K562 (cell line): ENCODE measurements around the gene PLCB3. TPM values are rescaled to one million over a fixed set of nuclear protein-coding genes. Genes with fewer than 3 reads are reported as not detected.

ENCODE experiments used
- BRCA1 ChIP-seq, 2 experiments: fragments of 450-650 bp in 1 of 2; sonication (generic) in 1 of 2; formaldehyde crosslinking in 1 of 2; IDR thresholded peaks; 2 replicates each; pipeline versions ENCODE4 v1.5.0 to v1.6.1; 2017 to 2020; ENCODE audit warnings: mild to moderate bottlenecking in 1 of 2, missing genetic modification reagents in 1 of 2
- HEY1 ChIP-seq: fragments of 250-450 bp; sonication (Bioruptor Pico); IDR thresholded peaks from 2 replicates; pipeline ENCODE4 v1.5.0; 2020; ENCODE audit warnings: mild to moderate bottlenecking, moderate library complexity, borderline replicate concordance
- MECOM ChIP-seq: fragments of 250-450 bp; sonication (Bioruptor Pico); IDR thresholded peaks from 2 replicates; pipeline ENCODE4 v1.8.0; 2022; ENCODE audit warnings: inconsistent platforms
- PHF8 ChIP-seq: fragments of 200-600 bp; sonication (generic); IDR thresholded peaks from 2 replicates; pipeline ENCODE4 v1.6.1; 2012; ENCODE audit warnings: mixed run types, mild to moderate bottlenecking, inconsistent platforms, low read length, moderate library complexity, borderline replicate concordance
- POLR2AphosphoS2 ChIP-seq: IDR thresholded peaks from 2 replicates; pipeline ENCODE4 v1.6.1; 2012; ENCODE audit warnings: low read length, improper control_type of control experiment
- TAF1 ChIP-seq: IDR thresholded peaks from 2 replicates; pipeline ENCODE4 v1.6.1; 2011; ENCODE audit warnings: mild to moderate bottlenecking, low read length, moderate library complexity; ENCODE audit not compliant: insufficient read depth, control insufficient read depth, severe bottlenecking; ENCODE audit errors: extremely low read depth
- TAF9B ChIP-seq: fragments of 450-650 bp; IDR thresholded peaks from 2 replicates; pipeline ENCODE4 v1.6.1; 2018; ENCODE audit warnings: mild to moderate bottlenecking; ENCODE audit not compliant: partially characterized antibody
- polyA plus RNA-seq, 8 experiments: library from polyadenylated mRNA; depleted of rRNA in 4 of 8; stranded (reverse) in 5 of 8; unstranded in 3 of 8; fragments of >200 nt; fragmentation: Nextera tagmentation in 2 of 8; fragmentation: Illumina TruSeq in 1 of 8; extraction: Ambion mirVana in 2 of 8; extraction: Trizol in 1 of 8; gene quantifications; 2 replicates each; pipeline versions ENCODE4 v1.2.1 to v1.2.3, GENCODE V29; 2011 to 2014; ENCODE audit warnings: inconsistent platforms in 1 of 8, missing spikeins in 1 of 8
- total RNA-seq, 7 experiments: library from RNA; depleted of rRNA in 6 of 7; stranded (reverse); fragments of >200 nt in 6 of 7; fragmentation: Illumina TruSeq in 2 of 7; extraction: Trizol in 2 of 7; gene quantifications; 2 replicates each; pipeline versions ENCODE4 v1.2.1 to v1.2.3, GENCODE V29; 2011 to 2021; ENCODE audit warnings: low replicate concordance in 1 of 7
- TF ChIP-seq, protein P1 (sequence below): fragments of 250-450 bp; sonication (Bioruptor Pico); IDR thresholded peaks from 2 replicates; pipeline ENCODE4 v1.4.0; 2020
- TF ChIP-seq, protein P2 (sequence below): fragments of 250-450 bp; sonication (Bioruptor Pico); IDR thresholded peaks from 2 replicates; pipeline ENCODE4 v1.8.0; 2021; ENCODE audit warnings: mild to moderate bottlenecking, moderate library complexity
- TF ChIP-seq, protein P3 (sequence below): sonication (generic); formaldehyde crosslinking; IDR thresholded peaks from 2 replicates; pipeline ENCODE4 v1.8.1; 2023; ENCODE audit warnings: missing genetic modification reagents, mild to moderate bottlenecking, borderline replicate concordance
- TF ChIP-seq, protein P4 (sequence below): fragments of 200-800 bp; sonication (Bioruptor generic); IDR thresholded peaks from 2 replicates; pipeline ENCODE4 v1.6.1; 2017; ENCODE audit warnings: missing genetic modification characterization, missing compliant biosample characterization

The PLCB3 gene
- total and polyA plus RNA-seq, 9 of the 15 experiments (the other 6 are each of a cell fraction or from before 2014, with no cell fraction given) = 0.31 to 44.8 (median 14.6) TPM

DNA sequence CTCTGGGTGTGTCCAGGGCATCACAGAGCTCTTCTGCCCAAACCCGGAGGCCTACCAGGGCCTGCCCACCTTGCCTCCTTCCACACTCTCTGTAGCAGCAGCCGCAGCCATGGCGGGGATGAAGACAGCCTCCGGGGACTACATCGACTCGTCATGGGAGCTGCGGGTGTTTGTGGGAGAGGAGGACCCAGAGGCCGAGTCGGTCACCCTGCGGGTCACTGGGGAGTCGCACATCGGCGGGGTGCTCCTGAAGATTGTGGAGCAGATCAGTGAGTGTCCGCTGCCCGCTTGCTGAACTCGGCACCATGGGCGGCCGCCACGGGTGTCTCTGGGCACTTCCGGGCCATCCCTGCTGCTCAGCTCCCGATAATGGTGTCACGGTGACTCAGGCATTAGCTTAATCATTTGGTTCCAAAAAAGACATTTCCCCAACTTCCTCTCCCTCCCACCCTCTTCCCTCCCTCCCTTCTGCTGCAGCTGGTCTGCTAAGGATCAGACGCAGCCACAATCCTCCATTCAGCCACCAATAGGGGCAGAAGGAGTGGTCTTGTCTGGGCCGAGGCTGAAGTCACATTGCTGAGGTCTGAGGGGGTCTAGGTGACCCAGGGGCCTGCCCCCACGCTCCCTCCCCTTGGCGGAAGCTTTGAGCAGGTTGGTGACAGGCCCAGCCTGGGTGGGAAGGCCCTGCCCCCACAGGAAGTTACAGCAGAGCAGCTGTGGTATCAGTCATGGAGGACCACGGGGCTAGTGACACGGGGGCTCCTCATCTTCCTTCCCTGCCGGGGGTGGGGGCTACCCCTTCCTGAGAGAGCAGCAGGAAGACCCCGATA, 43.9 kb upstream of the PLCB3 start (continued):
- TF ChIP-seq, protein P1, sequence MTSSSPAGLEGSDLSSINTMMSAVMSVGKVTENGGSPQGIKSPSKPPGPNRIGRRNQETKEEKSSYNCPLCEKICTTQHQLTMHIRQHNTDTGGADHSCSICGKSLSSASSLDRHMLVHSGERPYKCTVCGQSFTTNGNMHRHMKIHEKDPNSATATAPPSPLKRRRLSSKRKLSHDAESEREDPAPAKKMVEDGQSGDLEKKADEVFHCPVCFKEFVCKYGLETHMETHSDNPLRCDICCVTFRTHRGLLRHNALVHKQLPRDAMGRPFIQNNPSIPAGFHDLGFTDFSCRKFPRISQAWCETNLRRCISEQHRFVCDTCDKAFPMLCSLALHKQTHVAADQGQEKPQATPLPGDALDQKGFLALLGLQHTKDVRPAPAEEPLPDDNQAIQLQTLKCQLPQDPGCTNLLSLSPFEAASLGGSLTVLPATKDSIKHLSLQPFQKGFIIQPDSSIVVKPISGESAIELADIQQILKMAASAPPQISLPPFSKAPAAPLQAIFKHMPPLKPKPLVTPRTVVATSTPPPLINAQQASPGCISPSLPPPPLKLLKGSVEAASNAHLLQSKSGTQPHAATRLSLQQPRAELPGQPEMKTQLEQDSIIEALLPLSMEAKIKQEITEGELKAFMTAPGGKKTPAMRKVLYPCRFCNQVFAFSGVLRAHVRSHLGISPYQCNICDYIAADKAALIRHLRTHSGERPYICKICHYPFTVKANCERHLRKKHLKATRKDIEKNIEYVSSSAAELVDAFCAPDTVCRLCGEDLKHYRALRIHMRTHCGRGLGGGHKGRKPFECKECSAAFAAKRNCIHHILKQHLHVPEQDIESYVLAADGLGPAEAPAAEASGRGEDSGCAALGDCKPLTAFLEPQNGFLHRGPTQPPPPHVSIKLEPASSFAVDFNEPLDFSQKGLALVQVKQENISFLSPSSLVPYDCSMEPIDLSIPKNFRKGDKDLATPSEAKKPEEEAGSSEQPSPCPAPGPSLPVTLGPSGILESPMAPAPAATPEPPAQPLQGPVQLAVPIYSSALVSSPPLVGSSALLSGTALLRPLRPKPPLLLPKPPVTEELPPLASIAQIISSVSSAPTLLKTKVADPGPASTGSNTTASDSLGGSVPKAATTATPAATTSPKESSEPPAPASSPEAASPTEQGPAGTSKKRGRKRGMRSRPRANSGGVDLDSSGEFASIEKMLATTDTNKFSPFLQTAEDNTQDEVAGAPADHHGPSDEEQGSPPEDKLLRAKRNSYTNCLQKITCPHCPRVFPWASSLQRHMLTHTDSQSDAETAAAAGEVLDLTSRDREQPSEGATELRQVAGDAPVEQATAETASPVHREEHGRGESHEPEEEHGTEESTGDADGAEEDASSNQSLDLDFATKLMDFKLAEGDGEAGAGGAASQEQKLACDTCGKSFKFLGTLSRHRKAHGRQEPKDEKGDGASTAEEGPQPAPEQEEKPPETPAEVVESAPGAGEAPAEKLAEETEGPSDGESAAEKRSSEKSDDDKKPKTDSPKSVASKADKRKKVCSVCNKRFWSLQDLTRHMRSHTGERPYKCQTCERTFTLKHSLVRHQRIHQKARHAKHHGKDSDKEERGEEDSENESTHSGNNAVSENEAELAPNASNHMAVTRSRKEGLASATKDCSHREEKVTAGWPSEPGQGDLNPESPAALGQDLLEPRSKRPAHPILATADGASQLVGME (CRISPR knock-in tag) = no peak
- peak; percentile 41; the same call in 1 of the 2 replicates for TF ChIP-seq POLR2AphosphoS2
- TF ChIP-seq HEY1 (CRISPR knock-in tag) = no peak
- TF ChIP-seq, protein P2, sequence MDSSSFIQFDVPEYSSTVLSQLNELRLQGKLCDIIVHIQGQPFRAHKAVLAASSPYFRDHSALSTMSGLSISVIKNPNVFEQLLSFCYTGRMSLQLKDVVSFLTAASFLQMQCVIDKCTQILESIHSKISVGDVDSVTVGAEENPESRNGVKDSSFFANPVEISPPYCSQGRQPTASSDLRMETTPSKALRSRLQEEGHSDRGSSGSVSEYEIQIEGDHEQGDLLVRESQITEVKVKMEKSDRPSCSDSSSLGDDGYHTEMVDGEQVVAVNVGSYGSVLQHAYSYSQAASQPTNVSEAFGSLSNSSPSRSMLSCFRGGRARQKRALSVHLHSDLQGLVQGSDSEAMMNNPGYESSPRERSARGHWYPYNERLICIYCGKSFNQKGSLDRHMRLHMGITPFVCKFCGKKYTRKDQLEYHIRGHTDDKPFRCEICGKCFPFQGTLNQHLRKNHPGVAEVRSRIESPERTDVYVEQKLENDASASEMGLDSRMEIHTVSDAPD (CRISPR knock-in tag) = no peak
- TF ChIP-seq, protein P3, sequence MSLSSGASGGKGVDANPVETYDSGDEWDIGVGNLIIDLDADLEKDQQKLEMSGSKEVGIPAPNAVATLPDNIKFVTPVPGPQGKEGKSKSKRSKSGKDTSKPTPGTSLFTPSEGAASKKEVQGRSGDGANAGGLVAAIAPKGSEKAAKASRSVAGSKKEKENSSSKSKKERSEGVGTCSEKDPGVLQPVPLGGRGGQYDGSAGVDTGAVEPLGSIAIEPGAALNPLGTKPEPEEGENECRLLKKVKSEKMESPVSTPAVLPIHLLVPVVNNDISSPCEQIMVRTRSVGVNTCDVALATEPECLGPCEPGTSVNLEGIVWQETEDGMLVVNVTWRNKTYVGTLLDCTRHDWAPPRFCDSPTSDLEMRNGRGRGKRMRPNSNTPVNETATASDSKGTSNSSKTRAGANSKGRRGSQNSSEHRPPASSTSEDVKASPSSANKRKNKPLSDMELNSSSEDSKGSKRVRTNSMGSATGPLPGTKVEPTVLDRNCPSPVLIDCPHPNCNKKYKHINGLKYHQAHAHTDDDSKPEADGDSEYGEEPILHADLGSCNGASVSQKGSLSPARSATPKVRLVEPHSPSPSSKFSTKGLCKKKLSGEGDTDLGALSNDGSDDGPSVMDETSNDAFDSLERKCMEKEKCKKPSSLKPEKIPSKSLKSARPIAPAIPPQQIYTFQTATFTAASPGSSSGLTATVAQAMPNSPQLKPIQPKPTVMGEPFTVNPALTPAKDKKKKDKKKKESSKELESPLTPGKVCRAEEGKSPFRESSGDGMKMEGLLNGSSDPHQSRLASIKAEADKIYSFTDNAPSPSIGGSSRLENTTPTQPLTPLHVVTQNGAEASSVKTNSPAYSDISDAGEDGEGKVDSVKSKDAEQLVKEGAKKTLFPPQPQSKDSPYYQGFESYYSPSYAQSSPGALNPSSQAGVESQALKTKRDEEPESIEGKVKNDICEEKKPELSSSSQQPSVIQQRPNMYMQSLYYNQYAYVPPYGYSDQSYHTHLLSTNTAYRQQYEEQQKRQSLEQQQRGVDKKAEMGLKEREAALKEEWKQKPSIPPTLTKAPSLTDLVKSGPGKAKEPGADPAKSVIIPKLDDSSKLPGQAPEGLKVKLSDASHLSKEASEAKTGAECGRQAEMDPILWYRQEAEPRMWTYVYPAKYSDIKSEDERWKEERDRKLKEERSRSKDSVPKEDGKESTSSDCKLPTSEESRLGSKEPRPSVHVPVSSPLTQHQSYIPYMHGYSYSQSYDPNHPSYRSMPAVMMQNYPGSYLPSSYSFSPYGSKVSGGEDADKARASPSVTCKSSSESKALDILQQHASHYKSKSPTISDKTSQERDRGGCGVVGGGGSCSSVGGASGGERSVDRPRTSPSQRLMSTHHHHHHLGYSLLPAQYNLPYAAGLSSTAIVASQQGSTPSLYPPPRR = no peak; the same call in 1 of the 2 replicates
- no peak for TF ChIP-seq BRCA1 (IDR thresholded peaks at IDR 0.05)
- no peak for TF ChIP-seq BRCA1 (CRISPR knock-in tag; IDR thresholded peaks at IDR 0.05)
- TF ChIP-seq MECOM (CRISPR knock-in tag) = no peak
- TF ChIP-seq TAF9B = peak; percentile 92
- TF ChIP-seq, protein P4, sequence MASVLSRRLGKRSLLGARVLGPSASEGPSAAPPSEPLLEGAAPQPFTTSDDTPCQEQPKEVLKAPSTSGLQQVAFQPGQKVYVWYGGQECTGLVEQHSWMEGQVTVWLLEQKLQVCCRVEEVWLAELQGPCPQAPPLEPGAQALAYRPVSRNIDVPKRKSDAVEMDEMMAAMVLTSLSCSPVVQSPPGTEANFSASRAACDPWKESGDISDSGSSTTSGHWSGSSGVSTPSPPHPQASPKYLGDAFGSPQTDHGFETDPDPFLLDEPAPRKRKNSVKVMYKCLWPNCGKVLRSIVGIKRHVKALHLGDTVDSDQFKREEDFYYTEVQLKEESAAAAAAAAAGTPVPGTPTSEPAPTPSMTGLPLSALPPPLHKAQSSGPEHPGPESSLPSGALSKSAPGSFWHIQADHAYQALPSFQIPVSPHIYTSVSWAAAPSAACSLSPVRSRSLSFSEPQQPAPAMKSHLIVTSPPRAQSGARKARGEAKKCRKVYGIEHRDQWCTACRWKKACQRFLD (CRISPR knock-in tag) = peak; percentile 88
- peak; percentile 56; the same call in 1 of the 2 replicates for TF ChIP-seq PHF8
- peak; percentile 86 for TF ChIP-seq TAF1
